HepG2 (cell line): ENCODE results near the gene CYP4F8. TPM values are rescaled to one million over a fixed set of nuclear protein-coding genes. Genes with fewer than 3 reads are reported as not detected.

ENCODE experiments used
- BATF2 ChIP-seq: sonication (generic); formaldehyde crosslinking; IDR thresholded peaks from 2 replicates; pipeline ENCODE4 v1.8.0; 2022; ENCODE audit warnings: mild to moderate bottlenecking, missing genetic modification reagents, moderate library complexity
- CEBPB ChIP-seq: IDR thresholded peaks from 2 replicates; pipeline ENCODE4 v1.6.1; 2011; ENCODE audit warnings: low read depth, low read length, improper control_type of control experiment, borderline replicate concordance
- CEBPG ChIP-seq: IDR thresholded peaks from 2 replicates; pipeline ENCODE4 v1.6.1; 2016
- GTF3A ChIP-seq: sonication (generic); formaldehyde crosslinking; conservative IDR thresholded peaks from 2 replicates; pipeline ENCODE4 v1.4.0; 2020; ENCODE audit warnings: mild to moderate bottlenecking, missing genetic modification reagents
- HBP1 ChIP-seq: IDR thresholded peaks from 2 replicates; pipeline ENCODE4 v1.6.1; 2016; ENCODE audit warnings: low read depth, control low read depth
- HNF4G ChIP-seq, 2 experiments: sonication (generic) in 1 of 2; formaldehyde crosslinking in 1 of 2; IDR thresholded peaks; 2 replicates each; pipeline versions ENCODE4 v1.4.0 to v1.6.1; 2011 to 2020; ENCODE audit warnings: borderline replicate concordance in 2 of 2, low read depth in 2 of 2, mild to moderate bottlenecking in 2 of 2, low read length in 1 of 2, missing genetic modification reagents in 1 of 2, moderate library complexity in 1 of 2
- HNRNPL ChIP-seq: fragments of 200-400 bp; formaldehyde crosslinking; IDR thresholded peaks from 2 replicates; pipeline ENCODE4 v1.6.1; 2017; ENCODE audit warnings: mild to moderate bottlenecking, low read depth, low read length
- KDM3A ChIP-seq: IDR thresholded peaks from 2 replicates; pipeline ENCODE4 v1.6.1; 2018; ENCODE audit warnings: low read depth, missing compliant biosample characterization
- MTA3 ChIP-seq: sonication (generic); formaldehyde crosslinking; IDR thresholded peaks from 2 replicates; pipeline ENCODE4 v1.4.0; 2020; ENCODE audit warnings: missing genetic modification reagents
- MTERF4 ChIP-seq: sonication (generic); formaldehyde crosslinking; IDR thresholded peaks from 2 replicates; pipeline ENCODE4 v1.8.0; 2023; ENCODE audit warnings: mild to moderate bottlenecking, missing genetic modification reagents
- PLSCR1 ChIP-seq: sonication (generic); formaldehyde crosslinking; IDR thresholded peaks from 2 replicates; pipeline ENCODE4 v1.5.0; 2020; ENCODE audit warnings: missing genetic modification reagents, mild to moderate bottlenecking, borderline replicate concordance
- POLR2G ChIP-seq: fragments of 200-400 bp; formaldehyde crosslinking; IDR thresholded peaks from 2 replicates; pipeline ENCODE4 v1.6.1; 2018; ENCODE audit warnings: mild to moderate bottlenecking, low read depth, low read length, moderate library complexity
- SALL1 ChIP-seq: sonication (generic); formaldehyde crosslinking; IDR thresholded peaks from 2 replicates; pipeline ENCODE4 v1.8.0; 2022; ENCODE audit warnings: mild to moderate bottlenecking, missing genetic modification reagents
- SKIL ChIP-seq: sonication (generic); formaldehyde crosslinking; IDR thresholded peaks from 2 replicates; pipeline ENCODE4 v1.8.0; 2022; ENCODE audit warnings: missing genetic modification reagents, mild to moderate bottlenecking, moderate library complexity, borderline replicate concordance
- SMC3 ChIP-seq: IDR thresholded peaks from 2 replicates; pipeline ENCODE4 v1.6.1; 2011; ENCODE audit warnings: low read length, improper control_type of control experiment
- SP140L ChIP-seq: sonication (generic); formaldehyde crosslinking; IDR thresholded peaks from 2 replicates; pipeline ENCODE4 v1.4.0; 2020; ENCODE audit warnings: missing genetic modification reagents, borderline replicate concordance
- SPEN ChIP-seq: sonication (generic); formaldehyde crosslinking; IDR thresholded peaks from 2 replicates; pipeline ENCODE4 v1.5.1; 2020; ENCODE audit warnings: low read depth, mild to moderate bottlenecking, missing genetic modification reagents
- ZBTB1 ChIP-seq: sonication (generic); formaldehyde crosslinking; IDR thresholded peaks from 2 replicates; pipeline ENCODE4 v1.4.0; 2020; ENCODE audit warnings: missing genetic modification reagents, borderline replicate concordance
- ZBTB14 ChIP-seq: sonication (generic); formaldehyde crosslinking; IDR thresholded peaks from 2 replicates; pipeline ENCODE4 v1.4.0; 2020; ENCODE audit warnings: missing genetic modification reagents
- ZMYM3 ChIP-seq: sonication (generic); formaldehyde crosslinking; IDR thresholded peaks from 2 replicates; pipeline ENCODE4 v1.5.1; 2020; ENCODE audit warnings: mild to moderate bottlenecking, missing genetic modification reagents
- ZNF10 ChIP-seq: sonication (generic); formaldehyde crosslinking; IDR thresholded peaks from 2 replicates; pipeline ENCODE4 v1.4.0; 2020; ENCODE audit warnings: mild to moderate bottlenecking, low read depth, missing genetic modification reagents, borderline replicate concordance
- ZNF383 ChIP-seq: sonication (generic); formaldehyde crosslinking; IDR thresholded peaks from 2 replicates; pipeline ENCODE4 v1.4.0; 2020; ENCODE audit warnings: missing genetic modification reagents, mild to moderate bottlenecking, borderline replicate concordance
- ZNF576 ChIP-seq: sonication (generic); formaldehyde crosslinking; IDR thresholded peaks from 2 replicates; pipeline ENCODE4 v1.4.0; 2020; ENCODE audit warnings: mild to moderate bottlenecking, missing genetic modification reagents
- polyA plus RNA-seq, 8 experiments: library from polyadenylated mRNA; depleted of rRNA in 3 of 8; stranded (reverse) in 7 of 8; unstranded in 1 of 8; fragments of >200 nt; fragmentation: Illumina TruSeq in 4 of 8; extraction: Trizol in 4 of 8; gene quantifications; 2 replicates each; pipeline versions ENCODE4 v1.2.1 to v1.2.3, GENCODE V29; 2011 to 2016; ENCODE audit warnings: low read depth in 4 of 8, missing spikeins in 1 of 8, mixed read lengths in 1 of 8; ENCODE audit not compliant: insufficient read depth in 1 of 8
- total RNA-seq, 5 experiments: library from RNA; depleted of rRNA; stranded (reverse); fragments of >200 nt; fragmentation: Illumina TruSeq; extraction: Trizol; gene quantifications; 2 replicates each; pipeline ENCODE4 v1.2.3, GENCODE V29; 2016; ENCODE audit warnings: low read depth in 1 of 5

CYP4F8 gene
- total and polyA plus RNA-seq, 2 of the 13 experiments (the other 11 are each of a cell fraction or from before 2014, with no cell fraction given): not detected

GRCh38 chr19:15643387-15643786, 28.4 kb downstream of the CYP4F8 start (continued):
- TF ChIP-seq ZNF576 (CRISPR knock-in tag): no peak
- no peak for TF ChIP-seq SP140L (CRISPR knock-in tag)
- TF ChIP-seq GTF3A (CRISPR knock-in tag): no peak
- no peak for TF ChIP-seq MTERF4
- no peak for TF ChIP-seq HBP1
- TF ChIP-seq SMC3: no peak
- peak; percentile 88 for TF ChIP-seq CEBPG (CRISPR knock-in tag)
- no peak for TF ChIP-seq BATF2 (CRISPR knock-in tag)
- peak; percentile 62; the same call in 1 of the 2 replicates for TF ChIP-seq SALL1 (CRISPR knock-in tag)
- peak; percentile 56; the same call in 1 of the 2 replicates for TF ChIP-seq SPEN (CRISPR knock-in tag)
- TF ChIP-seq MTA3 (CRISPR knock-in tag): no peak
- no peak for TF ChIP-seq ZBTB1
- no peak for TF ChIP-seq ZNF383 (CRISPR knock-in tag)
- 0 out of 2 replicates have a peak, but pooled peaks have one; percentile 39 for TF ChIP-seq KDM3A (CRISPR knock-in tag)
- no peak for TF ChIP-seq POLR2G
- TF ChIP-seq SKIL (CRISPR knock-in tag): peak; percentile 57; the same call in 1 of the 2 replicates
- TF ChIP-seq ZBTB14 (CRISPR knock-in tag): no peak
- TF ChIP-seq ZMYM3 (CRISPR knock-in tag): no peak
- peak; percentile 87 for TF ChIP-seq CEBPB
- no peak for TF ChIP-seq PLSCR1 (CRISPR knock-in tag)
- no peak for TF ChIP-seq ZNF10
- no peak for TF ChIP-seq HNRNPL
- TF ChIP-seq HNF4G (IDR thresholded peaks at IDR 0.05; ENCODE audit: borderline replicate concordance, low read depth, low read length): peak; percentile 96
- TF ChIP-seq HNF4G (CRISPR knock-in tag; IDR thresholded peaks at IDR 0.05; ENCODE audit: borderline replicate concordance, low read depth): peak; percentile 67; the same call in 1 of the 2 replicates
